HepG2 (cell line): ENCODE results near the gene ABCG8. TPM values are rescaled to one million over a fixed set of nuclear protein-coding genes. Genes with fewer than 3 reads are reported as not detected.
A peak's percentile ranks its signal among the peaks of the same experiment; 100 is the strongest.

Experiments
- ARID5B ChIP-seq: IDR thresholded peaks from 2 replicates; pipeline ENCODE4 v1.4.0; 2020; ENCODE audit warnings: mild to moderate bottlenecking, missing genetic modification reagents
- HNRNPH1 ChIP-seq: fragments of 200-400 bp; formaldehyde crosslinking; optimal IDR thresholded peaks from 2 replicates; pipeline ENCODE3; 2017; ENCODE audit warnings: mild to moderate bottlenecking, low read depth, low read length
- HOXA5 ChIP-seq: sonication (generic); formaldehyde crosslinking; IDR thresholded peaks from 2 replicates; pipeline ENCODE4 v1.4.0; 2020; ENCODE audit warnings: missing genetic modification reagents
- KIAA2018 ChIP-seq: sonication (generic); formaldehyde crosslinking; IDR thresholded peaks from 2 replicates; pipeline ENCODE4 v1.5.0; 2020; ENCODE audit warnings: mild to moderate bottlenecking, missing genetic modification reagents, borderline replicate concordance
- LBX2 ChIP-seq: sonication (generic); formaldehyde crosslinking; IDR thresholded peaks from 2 replicates; pipeline ENCODE4 v1.5.0; 2020; ENCODE audit warnings: missing genetic modification reagents, mild to moderate bottlenecking, borderline replicate concordance
- LRRFIP1 ChIP-seq: sonication (generic); formaldehyde crosslinking; conservative IDR thresholded peaks from 2 replicates; pipeline ENCODE4 v1.4.0; 2020; ENCODE audit warnings: missing genetic modification reagents
- MED13 ChIP-seq: sonication (generic); formaldehyde crosslinking; IDR thresholded peaks from 2 replicates; pipeline ENCODE4 v1.5.0; 2020; ENCODE audit warnings: missing genetic modification reagents
- PHF8 ChIP-seq: sonication (generic); formaldehyde crosslinking; IDR thresholded peaks from 2 replicates; pipeline ENCODE4 v1.5.0; 2020; ENCODE audit warnings: missing genetic modification reagents
- REPIN1 ChIP-seq: sonication (generic); formaldehyde crosslinking; IDR thresholded peaks from 2 replicates; pipeline ENCODE4 v1.8.0; 2022; ENCODE audit warnings: missing genetic modification reagents, low read depth, mild to moderate bottlenecking, borderline replicate concordance
- TOE1 ChIP-seq: sonication (generic); formaldehyde crosslinking; IDR thresholded peaks from 2 replicates; pipeline ENCODE4 v1.4.0; 2020; ENCODE audit warnings: mild to moderate bottlenecking, missing genetic modification reagents
- ZFP41 ChIP-seq: sonication (generic); formaldehyde crosslinking; IDR thresholded peaks from 2 replicates; pipeline ENCODE4 v1.4.0; 2020; ENCODE audit warnings: mild to moderate bottlenecking, missing genetic modification reagents, borderline replicate concordance
- ZNF251 ChIP-seq: sonication (generic); formaldehyde crosslinking; IDR thresholded peaks from 2 replicates; pipeline ENCODE4 v1.9.0; 2021; ENCODE audit warnings: mild to moderate bottlenecking, missing genetic modification reagents
- ZSCAN20 ChIP-seq: sonication (generic); formaldehyde crosslinking; IDR thresholded peaks from 2 replicates; pipeline ENCODE4 v1.4.0; 2020; ENCODE audit warnings: missing genetic modification reagents, mild to moderate bottlenecking, borderline replicate concordance
- polyA plus RNA-seq, 8 experiments: library from polyadenylated mRNA; depleted of rRNA in 3 of 8; stranded (reverse) in 7 of 8; unstranded in 1 of 8; fragments of >200 nt; fragmentation: Illumina TruSeq in 4 of 8; extraction: Trizol in 4 of 8; gene quantifications; 2 replicates each; pipeline versions ENCODE4 v1.2.1 to v1.2.3, GENCODE V29; 2011 to 2016; ENCODE audit warnings: low read depth in 4 of 8, missing spikeins in 1 of 8, mixed read lengths in 1 of 8; ENCODE audit not compliant: insufficient read depth in 1 of 8
- total RNA-seq, 5 experiments: library from RNA; depleted of rRNA; stranded (reverse); fragments of >200 nt; fragmentation: Illumina TruSeq; extraction: Trizol; gene quantifications; 2 replicates each; pipeline ENCODE4 v1.2.3, GENCODE V29; 2016; ENCODE audit warnings: low read depth in 1 of 5

Gene ABCG8
- total and polyA plus RNA-seq, 2 of the 13 experiments (the other 11 are each of a cell fraction or from before 2014, with no cell fraction given): 8.1 to 8.8 TPM

GRCh38 chr2:43877782-43878464 is 39.2 kb downstream of the ABCG8 start (continued):
- no peak for TF ChIP-seq KIAA2018
- peak; percentile 46; the same call in 1 of the 2 replicates for TF ChIP-seq ARID5B
- TF ChIP-seq LRRFIP1 (CRISPR knock-in tag): no peak
- TF ChIP-seq HOXA5: no peak
- TF ChIP-seq ZFP41 (CRISPR knock-in tag): no peak
- TF ChIP-seq ZSCAN20 (CRISPR knock-in tag): no peak
- no peak for TF ChIP-seq ZNF251 (CRISPR knock-in tag)
- no peak for TF ChIP-seq PHF8 (CRISPR knock-in tag)
- TF ChIP-seq REPIN1 (CRISPR knock-in tag): no peak; the same call in 1 of the 2 replicates
- no peak for TF ChIP-seq LBX2 (CRISPR knock-in tag)
- no peak for TF ChIP-seq TOE1 (CRISPR knock-in tag)
- TF ChIP-seq MED13 (CRISPR knock-in tag): no peak
- no peak for TF ChIP-seq HNRNPH1
